ENCODE data around the gene PI4KA. TPM values are rescaled to one million over a fixed set of nuclear protein-coding genes. Genes with fewer than 3 reads are reported as not detected.
"Not testable (repeated sequence)": the region's sequence is repeated elsewhere in the genome, so short reads cannot be mapped to it uniquely, and the experiment has no call there.

Gene PI4KA
- total RNA-seq, 2 donors from 2014 or later = 68.3 to 97.6 TPM

DNA sequence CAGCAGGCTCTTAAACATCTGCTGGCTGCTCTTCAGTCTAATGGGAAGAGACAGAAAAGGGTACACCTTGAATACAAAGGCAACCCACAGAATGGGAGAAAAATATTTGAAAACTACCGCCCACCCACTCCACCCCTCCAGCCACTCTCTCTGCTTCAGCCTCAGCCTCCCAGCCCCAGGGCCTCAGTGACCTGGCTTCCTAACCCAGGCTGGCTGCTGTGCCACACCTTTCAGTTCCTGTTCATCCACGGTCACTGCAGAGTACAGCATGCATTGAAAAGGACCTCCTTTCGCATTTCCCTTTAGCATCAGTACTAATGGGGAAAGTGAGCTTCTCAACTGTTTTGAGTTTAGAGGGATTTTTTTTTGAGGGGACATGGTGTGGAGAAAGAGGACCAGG, 113.5 kb downstream of the PI4KA start:
- H3K36me3 Mint-ChIP-seq = no peaks in the 10 kb centered on the region
- no peaks in the 10 kb centered on the region for H3K9me3 Mint-ChIP-seq
- DNase-seq (ENCODE audit: low spot score in 2 of 2) = no peak
- no peak overlapping the region for H3K27ac Mint-ChIP-seq
- ATAC-seq = no peak

DNA sequence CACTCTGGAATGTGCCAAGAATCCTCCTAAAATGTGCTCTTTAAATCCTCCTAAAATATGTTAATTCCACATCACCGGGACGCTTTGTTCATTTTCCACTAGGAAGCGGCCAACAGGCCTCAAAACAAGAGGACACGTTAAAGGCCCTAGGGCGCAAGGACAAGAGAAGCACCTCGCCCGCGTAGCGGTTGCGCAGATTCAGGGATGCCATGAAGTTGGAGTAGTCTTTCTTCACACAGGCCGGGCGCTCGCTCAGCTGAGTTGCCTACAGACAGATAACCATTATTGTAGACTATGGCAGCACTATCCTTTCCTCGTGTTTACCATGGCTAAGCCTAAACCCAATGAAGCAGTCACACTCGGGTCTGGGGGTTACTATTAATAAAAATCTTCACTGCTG, 114.2 kb downstream of the PI4KA start:
- no peaks in the 10 kb centered on the region for H3K36me3 Mint-ChIP-seq
- H3K9me3 Mint-ChIP-seq = no peaks in the 10 kb centered on the region
- ATAC-seq (no peak), DNase-seq (ENCODE audit: low spot score in 2 of 2) (no peak)
- no peak overlapping the region for H3K27ac Mint-ChIP-seq

DNA sequence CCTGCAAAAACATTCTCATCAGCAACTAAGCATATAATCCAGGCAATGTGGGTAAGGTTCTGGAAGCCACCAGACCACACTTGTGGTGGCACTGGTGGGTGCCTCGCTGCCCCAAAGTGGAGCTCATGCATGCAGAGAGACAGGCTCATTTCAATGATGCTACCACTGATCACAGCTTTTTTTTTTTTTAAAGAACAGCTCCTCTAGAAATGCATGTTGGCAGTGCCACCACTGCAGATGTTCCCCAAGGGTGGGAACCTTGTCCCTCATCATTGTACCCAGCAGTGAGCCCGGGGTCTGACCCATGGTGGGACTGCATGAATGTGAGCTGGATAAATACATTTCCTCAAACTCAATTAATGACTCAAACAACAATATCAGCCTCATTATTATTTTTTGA, 115.8 kb downstream of the PI4KA start:
- no peak overlapping the region for H3K27ac Mint-ChIP-seq
- ATAC-seq (no peak), DNase-seq (ENCODE audit: low spot score in 2 of 2) (no peak)
- H3K36me3 Mint-ChIP-seq = no peaks in the 10 kb centered on the region
- H3K9me3 Mint-ChIP-seq = no peaks in the 10 kb centered on the region

DNA sequence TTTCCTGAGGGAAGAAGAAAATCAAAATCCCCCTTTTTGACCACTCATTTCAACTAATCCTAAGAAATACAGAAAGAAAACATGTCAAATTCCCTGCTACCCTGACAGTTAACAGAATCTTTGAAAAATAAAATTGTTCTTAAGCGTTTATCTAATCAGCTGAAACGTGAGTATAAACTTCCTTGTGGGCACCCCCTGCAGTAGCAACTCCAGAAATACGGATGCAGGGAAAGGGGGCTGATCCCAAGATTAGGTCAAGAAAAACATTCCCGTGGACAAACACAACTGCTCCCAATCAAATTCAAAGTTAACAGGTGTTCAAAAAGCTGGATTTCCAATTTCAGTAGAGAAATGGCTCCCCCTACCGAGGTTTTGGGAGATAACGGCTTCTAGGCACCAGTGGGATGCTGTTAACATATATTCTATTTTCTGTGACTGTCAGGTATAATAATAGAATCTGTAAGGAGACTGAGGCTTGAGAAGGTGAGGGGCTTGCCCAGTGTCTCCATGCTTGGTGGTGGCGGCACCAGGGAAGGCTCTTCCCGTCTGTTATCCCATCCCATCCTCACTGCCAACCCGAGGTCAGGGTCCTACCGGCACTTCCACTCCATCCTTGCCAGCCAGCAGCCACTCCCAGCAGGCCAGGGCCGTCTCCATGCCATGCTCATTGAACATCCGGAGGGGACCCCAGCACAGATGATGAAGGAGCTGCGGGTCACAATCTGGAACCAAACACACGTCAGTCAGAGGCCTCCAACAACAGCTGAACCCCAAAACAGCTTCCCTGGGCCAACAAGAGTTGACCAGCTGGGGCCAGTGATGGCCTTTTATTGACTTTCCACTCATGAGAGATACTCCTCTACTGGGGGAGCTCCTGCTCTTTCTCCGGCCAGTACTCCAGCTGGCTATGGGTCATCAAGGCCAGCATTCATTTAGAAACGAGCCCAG, 116.7 kb downstream of the PI4KA start:
- peak in 1 of 2 donors; percentile 45 for DNase-seq (ENCODE audit: low spot score in 2 of 2)
- no peak for ATAC-seq
- no peak overlapping the region for H3K27ac Mint-ChIP-seq
- H3K9me3 Mint-ChIP-seq = no peaks in the 10 kb centered on the region
- H3K36me3 Mint-ChIP-seq = no peaks in the 10 kb centered on the region

DNA sequence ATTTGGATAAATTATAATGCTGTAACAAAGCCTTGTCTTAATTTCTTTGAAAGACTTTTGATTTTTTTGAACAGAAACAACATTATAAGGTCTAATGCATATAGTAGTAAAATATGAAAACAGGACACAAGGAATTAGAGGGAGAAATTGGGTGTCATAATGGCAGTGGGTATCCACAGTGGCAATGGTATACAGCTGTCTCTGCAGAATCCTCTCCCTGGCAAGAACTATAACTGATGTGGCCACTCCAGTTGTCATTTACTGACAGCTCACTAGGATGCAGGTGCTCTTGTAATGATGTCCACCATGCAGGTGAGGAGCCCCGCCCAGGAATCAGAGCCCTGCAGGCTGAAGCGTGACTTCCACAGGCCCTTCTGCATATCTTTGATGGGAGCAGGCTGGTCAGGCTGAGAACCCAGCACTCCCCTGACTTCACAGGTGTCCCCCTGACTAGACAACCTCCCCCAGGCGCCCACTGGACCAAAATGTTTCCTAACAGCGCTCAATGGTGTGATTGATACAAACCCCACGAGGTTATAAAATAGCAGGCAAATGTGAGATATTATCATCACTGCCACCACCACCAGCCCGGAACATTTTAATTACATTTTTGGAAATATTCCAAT, 117.5 kb downstream of the PI4KA start:
- no peaks in the 10 kb centered on the region for H3K9me3 Mint-ChIP-seq
- no peak overlapping the region for H3K27ac Mint-ChIP-seq

DNA sequence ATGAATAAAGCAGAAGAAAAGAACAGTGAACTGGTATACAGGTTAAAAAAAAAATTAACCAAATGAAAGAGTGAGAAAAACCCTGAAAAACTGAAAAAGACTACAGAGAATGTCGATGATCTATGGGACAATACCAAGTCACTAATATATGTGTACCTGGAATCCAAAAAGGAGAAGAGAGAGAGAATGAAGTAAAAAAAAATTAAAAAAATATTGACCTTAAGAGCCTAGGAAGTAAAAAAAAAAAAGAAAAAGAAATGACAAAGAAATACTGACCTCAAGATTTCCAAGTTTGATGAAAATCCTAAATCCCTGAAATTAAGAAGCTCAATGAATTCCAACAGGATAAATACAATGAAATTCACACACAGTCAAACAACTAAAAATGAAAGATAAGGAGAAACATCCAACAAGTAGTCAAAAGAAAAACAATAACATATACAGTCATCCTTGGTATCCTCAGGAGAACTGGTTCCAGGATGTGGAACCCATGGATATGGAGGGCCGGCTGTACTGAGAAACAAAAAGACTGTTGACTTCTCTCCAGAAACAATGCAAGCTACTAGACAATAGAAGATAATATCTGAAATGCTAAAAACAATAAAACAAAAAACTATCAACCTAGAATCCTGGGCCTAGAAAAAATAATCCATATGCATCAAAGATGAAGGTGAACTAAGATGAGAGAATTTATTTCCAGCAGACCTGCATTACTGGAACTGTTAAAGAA, 118.2 kb downstream of the PI4KA start:
- no peak for ATAC-seq
- no peak overlapping the region for H3K27ac Mint-ChIP-seq
- H3K9me3 Mint-ChIP-seq = no peaks in the 10 kb centered on the region
- DNase-seq (ENCODE audit: low spot score in 2 of 2) = no peak
- H3K36me3 Mint-ChIP-seq = no peaks in the 10 kb centered on the region

More for the DNA sequence above, 117.5 kb downstream of the PI4KA start:
- DNase-seq (ENCODE audit: low spot score in 2 of 2) (no peak), ATAC-seq (no peak)
- H3K36me3 Mint-ChIP-seq = no peaks in the 10 kb centered on the region

DNA sequence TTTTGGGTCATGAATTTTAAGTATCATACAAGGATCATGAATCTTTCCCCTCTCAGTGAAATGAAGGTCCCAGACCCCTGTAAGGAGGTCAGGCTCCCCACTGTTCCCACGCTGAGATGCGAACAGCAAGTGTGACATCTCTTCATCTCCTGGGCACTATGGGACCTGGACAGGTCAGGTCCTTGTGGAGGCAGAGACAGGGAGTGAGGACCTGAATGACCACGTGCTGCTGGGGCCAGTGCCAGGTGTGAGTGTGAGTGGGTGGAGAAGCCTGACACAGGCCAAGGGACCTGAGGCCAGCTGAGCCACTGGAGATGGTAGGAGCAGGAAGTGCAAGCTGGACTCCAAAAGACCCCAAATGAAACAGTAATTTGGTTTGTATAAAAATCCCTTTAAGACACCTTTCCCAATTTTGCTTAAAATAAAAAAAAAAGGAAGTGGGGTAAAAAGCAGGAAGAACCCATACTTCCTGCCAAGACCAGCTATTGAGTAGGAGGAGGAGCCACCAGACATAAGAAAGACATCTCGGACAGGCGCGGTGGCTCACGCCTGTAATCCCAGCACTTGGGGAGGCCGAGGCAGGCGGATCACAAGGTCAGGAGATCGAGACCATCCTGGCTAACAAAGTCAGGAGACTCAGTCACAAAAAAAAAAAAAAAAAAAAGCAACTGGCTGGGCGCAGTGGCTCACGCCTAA, 120.1 kb downstream of the PI4KA start:
- no peaks in the 10 kb centered on the region for H3K36me3 Mint-ChIP-seq
- DNase-seq (ENCODE audit: low spot score in 2 of 2) (no peak), ATAC-seq (no peak)
- peak overlapping the region in 1 of 2 donors; percentile 75 for H3K27ac Mint-ChIP-seq
- H3K9me3 Mint-ChIP-seq = no peaks in the 10 kb centered on the region

DNA sequence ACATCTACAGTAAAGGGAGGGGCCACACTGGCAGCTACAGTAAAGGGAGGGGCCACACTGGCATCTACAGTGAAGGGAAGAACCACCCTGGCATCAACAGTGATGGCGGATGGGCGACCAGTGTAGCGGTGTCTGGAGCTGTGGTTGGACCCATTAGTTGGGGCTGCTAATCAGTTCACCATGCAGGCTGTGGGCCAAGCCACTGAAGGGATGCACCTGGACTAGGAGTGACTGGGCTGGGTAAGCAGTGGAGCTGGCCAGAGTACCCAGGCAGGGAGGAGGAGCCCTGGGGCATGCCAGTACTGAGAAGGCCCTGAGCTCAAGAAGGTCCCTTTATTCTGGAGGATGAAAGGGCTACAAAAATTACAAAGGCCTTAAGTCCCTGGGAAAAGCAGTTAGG, 121.7 kb downstream of the PI4KA start:
- not testable (repeated sequence) for ATAC-seq; H3K9me3 Mint-ChIP-seq; H3K27ac Mint-ChIP-seq; H3K36me3 Mint-ChIP-seq; DNase-seq (ENCODE audit: low spot score in 2 of 2)

DNA sequence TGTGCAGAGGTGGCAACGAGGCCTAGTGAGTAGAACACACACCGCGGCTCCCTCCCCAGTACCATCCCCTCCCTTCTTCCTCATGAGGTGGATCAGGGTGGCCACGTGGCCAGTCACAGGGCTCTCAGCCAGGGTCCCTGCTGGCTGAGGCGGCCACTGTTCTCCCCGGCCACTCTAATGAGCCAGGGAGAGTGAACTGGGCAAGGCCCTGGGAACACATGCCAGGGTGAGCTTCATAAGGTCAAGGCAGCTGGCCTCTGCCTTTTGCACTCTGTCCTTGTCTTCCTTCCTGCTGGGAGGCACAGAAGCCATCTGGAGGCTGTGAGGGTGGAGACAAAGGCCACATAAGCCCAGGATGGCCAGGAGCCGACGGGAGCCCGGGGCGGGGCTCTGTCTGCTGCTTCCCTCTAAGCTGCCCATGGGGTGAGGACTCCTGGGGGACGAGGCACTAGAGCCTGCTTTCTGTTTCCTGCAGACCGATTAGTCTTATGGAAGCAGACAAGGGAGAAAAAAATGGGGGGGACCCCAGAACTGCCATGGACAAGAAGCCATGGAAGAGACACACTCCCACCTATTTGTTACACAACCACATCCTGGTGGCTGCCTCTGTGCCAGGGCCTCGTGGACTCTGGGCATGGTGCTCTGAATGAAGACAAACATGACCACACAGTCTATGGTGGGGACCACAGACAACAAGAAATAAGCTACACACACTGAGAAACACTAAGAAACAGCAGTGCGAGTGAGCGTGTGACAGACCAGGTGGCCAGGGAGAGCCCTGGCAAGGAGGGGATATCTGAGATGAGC, 123.1 kb downstream of the PI4KA start:
- not testable (repeated sequence) for H3K9me3 Mint-ChIP-seq; H3K36me3 Mint-ChIP-seq; DNase-seq (ENCODE audit: low spot score in 2 of 2); ATAC-seq
- peak overlapping the region; percentile 13 to 42 for H3K27ac Mint-ChIP-seq

DNA sequence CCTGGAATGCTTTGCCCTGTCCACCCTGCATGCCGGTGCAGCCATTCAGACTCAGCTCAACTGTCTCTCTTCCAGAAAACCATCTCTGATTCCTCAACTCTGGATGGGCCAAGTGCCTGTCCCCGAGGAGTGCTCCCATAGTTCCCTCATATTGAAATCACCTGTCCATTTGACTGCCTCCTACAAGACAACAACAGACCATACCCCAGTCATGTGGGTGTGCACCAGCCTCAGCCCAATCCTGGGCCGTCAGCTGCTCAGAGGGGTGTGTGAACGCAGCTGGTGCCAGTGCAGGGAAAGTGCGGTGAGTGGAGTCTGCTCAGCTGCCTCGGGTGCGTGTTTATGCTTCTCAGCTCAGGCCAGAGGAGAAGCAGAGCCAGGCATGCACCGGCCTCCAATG, 126.2 kb downstream of the PI4KA start:
- not testable (repeated sequence) for DNase-seq (ENCODE audit: low spot score in 2 of 2); H3K27ac Mint-ChIP-seq; H3K9me3 Mint-ChIP-seq; ATAC-seq; H3K36me3 Mint-ChIP-seq

DNA sequence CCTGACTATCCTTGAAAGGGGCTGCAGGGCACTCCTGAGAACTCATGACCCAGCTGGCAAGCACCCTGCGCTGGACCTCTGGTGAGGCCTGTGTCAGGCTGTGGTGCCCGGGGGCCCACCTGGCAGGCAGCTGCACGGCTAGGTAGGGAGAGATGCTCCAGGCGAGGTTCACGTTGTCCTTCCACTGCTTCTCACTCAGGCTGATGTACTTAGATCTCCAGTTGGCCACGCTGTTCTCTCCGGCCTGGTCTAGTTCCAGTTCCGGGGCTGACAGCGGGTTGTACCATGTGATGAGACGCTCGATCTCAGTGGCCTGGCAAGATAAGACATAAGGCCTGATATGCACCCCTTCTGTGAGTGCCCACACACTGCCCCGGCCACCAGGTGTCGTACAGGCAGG, 129.4 kb downstream of the PI4KA start:
- ATAC-seq (no peak), DNase-seq (ENCODE audit: low spot score in 2 of 2) (no peak)
- H3K27ac Mint-ChIP-seq = peak overlapping the region in 1 of 2 donors; percentile 55
- H3K9me3 Mint-ChIP-seq = no peaks in the 10 kb centered on the region
- H3K36me3 Mint-ChIP-seq = no peaks in the 10 kb centered on the region

DNA sequence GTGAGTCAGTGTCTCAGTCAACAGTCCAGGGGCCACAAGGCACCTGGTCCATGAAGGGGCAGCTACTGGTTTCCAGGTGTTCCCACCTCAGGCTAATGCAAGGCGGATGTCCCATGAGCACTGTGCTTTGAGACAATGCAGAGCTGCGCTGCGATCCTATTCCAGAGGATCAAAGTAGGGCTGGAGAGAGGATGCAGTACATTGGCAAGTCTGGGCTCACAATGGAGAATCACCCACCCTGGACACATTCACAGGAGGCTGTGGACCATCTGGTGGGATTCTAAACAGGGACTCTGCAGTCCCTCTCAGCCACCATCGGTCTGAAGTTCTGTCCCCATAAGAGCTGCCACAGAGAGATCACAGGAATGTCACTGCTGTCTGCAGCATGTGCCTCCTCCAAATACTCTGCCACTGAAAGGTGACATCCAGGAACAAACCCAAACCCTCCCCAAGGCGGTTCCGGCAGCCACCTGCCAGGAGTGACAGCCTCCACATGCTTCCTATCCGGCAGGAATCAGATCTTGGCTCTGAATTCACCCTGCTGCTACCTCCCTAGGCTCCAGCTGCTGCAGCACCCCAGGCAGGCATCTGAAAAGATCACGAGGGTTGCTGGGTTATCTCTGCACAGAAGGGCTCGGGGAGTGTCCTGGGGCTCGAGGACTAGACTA, 130.0 kb downstream of the PI4KA start:
- Mint-ChIP-seq H3K27ac (peak overlapping the region in 1 of 2 donors; percentile 77), H3K9me3 (no peaks in the 10 kb centered on the region), H3K36me3 (no peaks in the 10 kb centered on the region)
- DNase-seq (ENCODE audit: low spot score in 2 of 2) = no peak
- ATAC-seq = no peak

DNA sequence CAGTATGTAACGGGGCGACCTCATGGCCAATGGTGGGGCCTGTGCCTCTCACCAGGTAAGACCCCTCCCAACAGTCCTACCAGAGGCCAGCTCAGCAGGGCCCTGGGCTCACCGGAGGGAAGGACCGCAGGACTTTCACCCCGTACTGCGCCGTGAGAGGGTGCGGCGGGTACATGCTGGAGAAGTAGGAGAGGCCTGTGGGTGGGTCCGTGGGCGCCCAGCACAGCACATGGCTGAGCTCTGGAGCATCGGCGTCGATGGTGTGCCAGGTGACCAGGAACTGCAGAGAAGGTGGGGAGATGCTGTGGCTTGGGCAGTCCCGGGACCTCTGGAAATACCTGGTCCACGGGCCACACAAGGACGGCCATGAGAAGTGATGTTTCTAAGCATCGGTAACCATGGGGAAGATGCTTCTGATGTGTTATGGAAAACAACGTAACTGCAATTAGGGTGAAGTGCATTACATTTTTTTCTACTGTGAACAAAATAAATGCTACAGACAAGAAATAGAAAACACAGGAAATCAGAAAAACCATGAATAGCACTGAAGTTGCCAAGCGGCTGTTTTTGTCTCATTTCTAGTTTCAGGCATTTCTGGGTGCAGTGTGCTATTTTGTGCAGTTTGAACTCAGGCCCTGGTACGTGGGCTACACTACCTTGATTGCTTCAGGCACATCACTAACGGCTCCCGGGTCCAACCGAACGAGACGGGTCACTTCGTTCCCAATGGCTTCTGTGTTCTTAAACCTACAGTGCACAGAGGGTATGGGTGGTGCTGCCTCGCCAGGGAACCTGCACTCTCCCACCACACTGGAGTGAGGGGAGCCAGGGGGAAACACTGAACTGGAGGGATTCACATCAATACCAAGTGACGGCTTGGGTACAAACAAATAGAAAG, 131.2 kb downstream of the PI4KA start:
- H3K36me3 Mint-ChIP-seq = no peaks in the 10 kb centered on the region
- no peak overlapping the region for H3K27ac Mint-ChIP-seq
- DNase-seq (ENCODE audit: low spot score in 2 of 2) = no peak
- H3K9me3 Mint-ChIP-seq = no peaks in the 10 kb centered on the region
- no peak for ATAC-seq

DNA sequence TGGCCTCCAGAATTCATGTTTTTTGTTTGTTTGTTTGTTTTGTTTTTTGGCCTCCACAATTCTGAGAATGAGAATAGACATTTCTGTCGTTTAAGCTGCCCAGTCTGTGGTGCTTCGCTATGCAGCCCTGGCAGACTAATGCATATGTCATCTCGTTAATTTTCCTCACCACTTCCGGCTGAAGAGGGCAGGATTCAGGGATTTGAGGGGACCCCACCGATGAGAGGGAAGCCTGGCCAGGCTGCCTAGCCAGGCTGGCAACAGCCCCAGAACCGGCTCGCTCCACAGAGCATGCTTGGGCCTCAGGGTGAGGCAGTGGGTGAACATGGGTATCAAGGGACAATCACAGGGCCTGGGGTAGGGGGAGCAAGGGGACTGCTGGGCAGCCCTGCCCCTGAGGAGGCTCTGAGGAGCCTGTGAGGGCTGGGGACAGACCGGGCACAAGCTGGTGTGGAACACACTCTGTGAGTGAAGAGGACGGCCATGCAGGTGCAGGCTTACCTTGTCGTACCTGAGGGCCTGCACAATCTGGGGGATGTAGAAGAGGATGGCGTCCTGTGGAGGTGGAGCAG, 132.5 kb downstream of the PI4KA start:
- no peak for ATAC-seq
- H3K36me3 Mint-ChIP-seq = no peaks in the 10 kb centered on the region
- H3K27ac Mint-ChIP-seq = peak overlapping the region in 1 of 2 donors; percentile 9
- H3K9me3 Mint-ChIP-seq = no peaks in the 10 kb centered on the region
- no peak for DNase-seq (ENCODE audit: low spot score in 2 of 2)

Data from activated naive CD4-positive, alpha-beta T cell treated with anti-CD3 and anti-CD28 coated beads, Interleukin-2, amount 50 U/mL, for 72 hours (primary cell).